Brain microvascular endothelial cell (primary cell): Measurements from ENCODE around the gene ACLY.

Experiments used
- DNase-seq: peaks from one replicate; pipeline ENCODE4 v3.0.0-alpha.2; 2020
- H3K27ac ChIP-seq: fragments of 250-450 bp; sonication (Bioruptor Pico); 2 replicates; pipeline ENCODE4 v1.5.1; 2020; ENCODE audit warnings: mild to moderate bottlenecking, moderate library complexity
- H3K27me3 ChIP-seq: fragments of 250-450 bp; sonication (Bioruptor Pico); replicated peaks from 2 replicates; pipeline ENCODE4 v1.5.1; 2020; ENCODE audit warnings: mild to moderate bottlenecking
- H3K36me3 ChIP-seq: fragments of 250-450 bp; sonication (Bioruptor Pico); replicated peaks from 2 replicates; pipeline ENCODE4 v1.5.1; 2020; ENCODE audit warnings: mild to moderate bottlenecking
- H3K4me3 ChIP-seq: 2 replicates; pipeline ENCODE4 v1.5.1; 2011; ENCODE audit warnings: low read depth, mild to moderate bottlenecking, control low read depth, low read length, moderate library complexity
- in situ Hi-C: cut with HindIII; loops from 2 replicates; pipeline ENCODE4 v1.10.0; 2017; ENCODE audit warnings: low sequenced_read_pairs, low pct_ligation_motif_present
- TF ChIP-seq, protein P1 (sequence below): IDR thresholded peaks from 2 replicates; pipeline ENCODE4 v1.5.1; 2011; ENCODE audit warnings: low read depth, mild to moderate bottlenecking, moderate library complexity, low read length, control low read depth, inconsistent platforms; ENCODE audit errors: missing control alignments

Gene ACLY

DNA sequence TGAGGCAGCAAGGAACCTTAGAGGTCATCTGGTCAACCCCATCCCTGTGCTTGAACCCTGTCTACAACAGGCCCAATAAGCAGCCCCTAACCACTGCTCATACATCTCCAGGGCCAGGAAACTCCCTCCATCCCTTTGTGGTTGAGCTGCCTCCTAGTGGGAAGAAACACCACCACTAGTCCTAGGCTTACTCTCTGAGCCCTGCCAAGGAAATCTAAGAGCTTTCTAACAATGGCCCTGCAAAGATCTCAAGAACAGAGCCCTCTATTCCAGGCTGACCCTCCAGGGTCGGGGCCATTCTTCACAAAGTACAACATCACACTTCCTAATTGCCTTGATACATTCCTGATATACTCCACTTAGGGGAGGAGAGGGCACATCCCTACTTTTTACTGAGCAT, 5.8 kb downstream of the ACLY start:
- no peak overlapping the region for H3K4me3 ChIP-seq
- H3K27me3 ChIP-seq: no peaks in the 10 kb centered on the region
- no peak for DNase-seq
- no peak overlapping the region for H3K27ac ChIP-seq
- in situ Hi-C loops: no loop called here
- TF ChIP-seq, protein P1, sequence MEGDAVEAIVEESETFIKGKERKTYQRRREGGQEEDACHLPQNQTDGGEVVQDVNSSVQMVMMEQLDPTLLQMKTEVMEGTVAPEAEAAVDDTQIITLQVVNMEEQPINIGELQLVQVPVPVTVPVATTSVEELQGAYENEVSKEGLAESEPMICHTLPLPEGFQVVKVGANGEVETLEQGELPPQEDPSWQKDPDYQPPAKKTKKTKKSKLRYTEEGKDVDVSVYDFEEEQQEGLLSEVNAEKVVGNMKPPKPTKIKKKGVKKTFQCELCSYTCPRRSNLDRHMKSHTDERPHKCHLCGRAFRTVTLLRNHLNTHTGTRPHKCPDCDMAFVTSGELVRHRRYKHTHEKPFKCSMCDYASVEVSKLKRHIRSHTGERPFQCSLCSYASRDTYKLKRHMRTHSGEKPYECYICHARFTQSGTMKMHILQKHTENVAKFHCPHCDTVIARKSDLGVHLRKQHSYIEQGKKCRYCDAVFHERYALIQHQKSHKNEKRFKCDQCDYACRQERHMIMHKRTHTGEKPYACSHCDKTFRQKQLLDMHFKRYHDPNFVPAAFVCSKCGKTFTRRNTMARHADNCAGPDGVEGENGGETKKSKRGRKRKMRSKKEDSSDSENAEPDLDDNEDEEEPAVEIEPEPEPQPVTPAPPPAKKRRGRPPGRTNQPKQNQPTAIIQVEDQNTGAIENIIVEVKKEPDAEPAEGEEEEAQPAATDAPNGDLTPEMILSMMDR: peak; percentile 59
- H3K36me3 ChIP-seq: peaks cover 60% of the 10 kb centered on the region

DNA sequence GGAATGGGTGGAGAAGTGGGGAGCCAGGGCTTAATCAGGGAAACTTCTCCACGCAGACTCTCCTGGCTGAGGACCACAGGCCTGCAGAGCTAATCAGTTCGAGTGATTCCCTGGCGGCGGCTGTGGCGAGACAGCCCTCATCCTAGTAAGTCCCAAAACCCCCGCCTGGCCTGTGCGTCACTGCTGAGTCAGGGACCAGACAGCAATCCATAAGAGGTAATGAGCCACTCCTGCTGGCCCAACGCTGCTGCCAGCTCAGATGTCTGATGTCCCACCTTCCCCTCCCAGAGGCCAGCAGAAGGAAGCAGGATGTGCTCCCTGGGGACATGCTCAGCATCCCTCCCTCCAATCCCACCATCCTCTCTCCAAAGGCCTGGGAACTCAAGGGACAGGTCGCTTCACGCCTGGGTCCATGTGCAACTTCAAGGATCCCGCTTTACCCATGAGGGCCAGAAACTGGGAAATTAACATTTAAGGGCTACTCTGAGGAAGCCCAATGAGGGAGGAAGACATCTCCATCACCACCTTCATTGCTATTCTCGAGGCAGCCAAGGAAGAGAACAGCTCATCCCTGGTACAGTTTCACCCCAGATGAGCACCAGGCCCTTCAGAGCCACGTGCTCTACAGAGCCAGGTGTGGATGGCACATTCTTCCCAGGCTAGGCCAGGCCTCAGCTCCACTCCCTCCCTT, 7.9 kb downstream of the ACLY start:
- Histone ChIP-seq H3K27me3 (no peaks in the 10 kb centered on the region), H3K36me3 (peaks cover 75% of the 10 kb centered on the region), H3K27ac (peak overlapping the region; percentile 77), H3K4me3 (no peak overlapping the region)
- TF ChIP-seq, protein P1: no peak
- in situ Hi-C loops: no loop called here
- peak; percentile 99 for DNase-seq

DNA sequence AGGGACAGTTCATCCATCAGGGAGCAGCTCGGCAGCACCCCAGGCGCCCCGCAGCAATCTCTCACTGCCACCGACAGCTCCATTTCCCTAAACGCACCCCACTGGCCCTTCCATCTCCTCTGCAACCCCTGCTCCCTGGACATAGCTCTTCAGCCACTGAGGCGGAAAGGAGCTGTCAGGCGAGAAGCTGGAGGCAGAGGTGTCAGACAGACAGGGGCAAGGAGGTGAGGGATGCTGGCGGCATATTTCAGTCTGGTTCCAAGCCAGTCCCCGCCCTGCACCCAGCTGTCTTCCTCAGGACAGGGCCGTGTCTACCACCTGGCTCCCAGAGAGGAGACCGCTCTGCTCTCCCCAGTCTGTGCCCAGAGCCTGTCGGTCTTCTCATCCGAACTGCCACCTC, 9.7 kb downstream of the ACLY start:
- in situ Hi-C loops: no loop called here
- TF ChIP-seq, protein P1: no peak

DNA sequence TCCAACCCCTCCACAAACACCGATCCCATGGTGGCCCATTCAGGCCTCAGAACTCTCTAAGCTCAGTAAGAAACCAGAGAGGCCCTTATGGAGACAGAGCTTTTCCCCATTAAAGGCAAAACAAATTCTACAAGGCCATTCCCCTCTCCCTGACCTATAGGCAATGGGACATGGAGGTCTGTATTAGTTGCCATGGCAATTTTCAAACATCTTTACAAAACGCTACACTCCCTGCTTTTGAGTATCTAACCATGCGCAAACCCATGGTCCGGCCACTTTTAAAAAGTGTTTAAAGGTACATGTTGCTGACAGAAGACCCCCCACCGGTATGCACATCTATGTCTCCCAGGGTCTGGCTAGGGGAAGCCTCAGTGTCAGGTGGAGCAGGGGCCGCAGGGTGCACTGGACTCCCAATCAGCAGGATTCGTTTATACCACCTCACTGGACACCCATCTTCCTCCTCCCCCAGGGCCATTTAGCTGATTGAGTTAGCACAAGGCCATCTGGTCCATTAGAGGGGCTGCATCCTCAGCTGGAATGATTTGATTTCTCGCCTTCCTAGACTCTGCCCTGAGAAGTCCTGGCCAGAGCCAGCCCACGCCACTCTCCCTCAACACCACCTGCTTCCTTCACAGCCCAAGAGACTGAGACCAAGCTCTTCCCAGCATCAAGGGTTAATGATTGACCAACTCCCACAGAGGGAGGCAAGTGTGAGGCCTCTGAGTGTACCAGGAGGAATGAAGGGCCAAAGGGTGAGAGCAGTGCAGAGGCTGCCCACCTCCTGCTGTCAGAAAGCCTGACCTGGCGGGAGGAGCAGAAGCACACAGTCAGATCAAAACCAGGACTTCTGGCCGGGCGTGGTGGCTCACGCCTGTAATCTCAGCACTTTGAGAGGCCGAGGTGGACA, 10.9 kb downstream of the ACLY start:
- in situ Hi-C loops: no loop called here
- H3K27ac ChIP-seq: peak overlapping the region; percentile 26

More for the DNA sequence above, 9.7 kb downstream of the ACLY start:
- Histone ChIP-seq H3K4me3 (no peak overlapping the region), H3K36me3 (peaks cover 92% of the 10 kb centered on the region), H3K27me3 (no peaks in the 10 kb centered on the region), H3K27ac (no peak overlapping the region)
- DNase-seq: no peak

DNA sequence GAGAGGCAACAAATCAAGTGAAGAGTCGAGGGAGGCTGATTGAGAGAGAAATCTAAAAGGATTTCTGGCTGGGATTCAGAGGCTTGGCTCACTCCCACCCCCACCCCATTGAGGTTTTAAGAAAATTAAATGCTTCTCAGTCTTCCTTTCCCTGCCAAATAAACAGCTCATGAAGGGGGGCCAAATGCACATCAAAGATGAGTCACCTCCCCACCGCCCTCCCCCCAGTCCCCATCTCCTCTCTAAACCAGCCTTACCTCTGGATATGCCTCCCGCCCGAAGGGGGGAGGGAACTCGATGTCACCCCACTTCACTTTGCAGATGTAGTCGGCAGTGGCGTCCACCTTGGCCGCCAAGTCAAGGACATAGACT, 11.6 kb downstream of the ACLY start:
- in situ Hi-C loops: no loop called here
- Histone ChIP-seq H3K27ac (peak overlapping the region; percentile 26), H3K36me3 (peaks cover 91% of the 10 kb centered on the region), H3K27me3 (no peaks in the 10 kb centered on the region), H3K4me3 (no peak overlapping the region)
- peak; percentile 40 for DNase-seq
- TF ChIP-seq, protein P1: no peak

More for the DNA sequence above, 10.9 kb downstream of the ACLY start:
- no peak overlapping the region for H3K4me3 ChIP-seq
- peaks cover 91% of the 10 kb centered on the region for H3K36me3 ChIP-seq
- H3K27me3 ChIP-seq: no peaks in the 10 kb centered on the region
- TF ChIP-seq, protein P1: no peak
- DNase-seq: no peak
